ENCODE data around the gene POLD3. TPM values are rescaled to one million over a fixed set of nuclear protein-coding genes. Genes with fewer than 3 reads are reported as not detected.

POLD3 gene
- total RNA-seq, 1 experiment from 2014 or later = 76.5 TPM

DNA sequence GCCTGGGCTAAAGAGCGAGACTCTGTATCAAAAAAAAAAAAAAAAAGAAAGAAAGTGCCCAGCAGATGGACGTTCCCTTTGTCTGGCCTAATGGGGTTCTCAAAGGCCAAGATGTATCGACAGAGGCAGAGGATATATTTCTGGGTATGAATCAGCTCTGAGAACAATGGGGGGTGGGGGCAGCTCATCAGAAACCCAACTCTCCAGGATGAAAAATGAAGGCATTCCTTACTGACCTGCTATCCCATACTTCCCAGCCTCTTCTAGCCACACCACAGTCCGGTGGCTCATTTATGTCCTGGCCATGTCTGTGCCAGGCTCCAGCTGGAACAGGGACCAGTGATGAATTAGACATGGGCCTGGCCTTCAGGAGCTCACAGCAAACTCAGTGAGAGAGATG is 15.2 kb upstream of the POLD3 start:
- peaks cover 9% of the 10 kb centered on the region for H3K4me1 ChIP-seq (ENCODE audit: insufficient read depth, low read length, poor library complexity, severe bottlenecking)
- TF ChIP-seq EZH2 (IDR thresholded peaks at IDR 0.05; ENCODE audit: borderline replicate concordance, low read depth, low read length, poor library complexity, severe bottlenecking) = no peak
- TF ChIP-seq, protein P1, sequence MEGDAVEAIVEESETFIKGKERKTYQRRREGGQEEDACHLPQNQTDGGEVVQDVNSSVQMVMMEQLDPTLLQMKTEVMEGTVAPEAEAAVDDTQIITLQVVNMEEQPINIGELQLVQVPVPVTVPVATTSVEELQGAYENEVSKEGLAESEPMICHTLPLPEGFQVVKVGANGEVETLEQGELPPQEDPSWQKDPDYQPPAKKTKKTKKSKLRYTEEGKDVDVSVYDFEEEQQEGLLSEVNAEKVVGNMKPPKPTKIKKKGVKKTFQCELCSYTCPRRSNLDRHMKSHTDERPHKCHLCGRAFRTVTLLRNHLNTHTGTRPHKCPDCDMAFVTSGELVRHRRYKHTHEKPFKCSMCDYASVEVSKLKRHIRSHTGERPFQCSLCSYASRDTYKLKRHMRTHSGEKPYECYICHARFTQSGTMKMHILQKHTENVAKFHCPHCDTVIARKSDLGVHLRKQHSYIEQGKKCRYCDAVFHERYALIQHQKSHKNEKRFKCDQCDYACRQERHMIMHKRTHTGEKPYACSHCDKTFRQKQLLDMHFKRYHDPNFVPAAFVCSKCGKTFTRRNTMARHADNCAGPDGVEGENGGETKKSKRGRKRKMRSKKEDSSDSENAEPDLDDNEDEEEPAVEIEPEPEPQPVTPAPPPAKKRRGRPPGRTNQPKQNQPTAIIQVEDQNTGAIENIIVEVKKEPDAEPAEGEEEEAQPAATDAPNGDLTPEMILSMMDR (conservative IDR thresholded peaks at IDR 0.05; ENCODE audit: low read depth, low read length) = no peak
- no peaks in the 10 kb centered on the region for H3K9me3 ChIP-seq (ENCODE audit: low read depth, low read length, poor library complexity, severe bottlenecking)
- no peaks in the 10 kb centered on the region for H3K36me3 ChIP-seq (ENCODE audit: insufficient read depth, low read length, poor library complexity, severe bottlenecking)
- H3K27ac ChIP-seq (ENCODE audit: low read depth, low read length, poor library complexity, severe bottlenecking) = no peak overlapping the region
- no peak for DNase-seq (ENCODE audit: low spot score)
- H3K4me3 ChIP-seq (ENCODE audit: low read depth, low read length, poor library complexity, severe bottlenecking) = no peak overlapping the region
- CTCF ChIA-PET = interaction anchor here (0.6 kb wide), 1 partner anchor 85 kb away, joined by 6 read pairs; no protein-coding TSS in a partner anchor
- no TSS peak for BruUV-seq (replicated peaks)
- POLR2A ChIA-PET (ENCODE audit: low non-redundant PET) = interaction anchor here (0.6 kb wide), 1 partner anchor 1064 kb away, joined by 5 read pairs; no protein-coding TSS in a partner anchor
- no peaks in the 10 kb centered on the region for H3K27me3 ChIP-seq (replicated peaks; ENCODE audit: insufficient read depth, low read depth, low read length, poor library complexity)
- intact Hi-C loops (cut with micrococcal nuclease; ENCODE audit: unreplicated experiment) = no loop called here

DNA sequence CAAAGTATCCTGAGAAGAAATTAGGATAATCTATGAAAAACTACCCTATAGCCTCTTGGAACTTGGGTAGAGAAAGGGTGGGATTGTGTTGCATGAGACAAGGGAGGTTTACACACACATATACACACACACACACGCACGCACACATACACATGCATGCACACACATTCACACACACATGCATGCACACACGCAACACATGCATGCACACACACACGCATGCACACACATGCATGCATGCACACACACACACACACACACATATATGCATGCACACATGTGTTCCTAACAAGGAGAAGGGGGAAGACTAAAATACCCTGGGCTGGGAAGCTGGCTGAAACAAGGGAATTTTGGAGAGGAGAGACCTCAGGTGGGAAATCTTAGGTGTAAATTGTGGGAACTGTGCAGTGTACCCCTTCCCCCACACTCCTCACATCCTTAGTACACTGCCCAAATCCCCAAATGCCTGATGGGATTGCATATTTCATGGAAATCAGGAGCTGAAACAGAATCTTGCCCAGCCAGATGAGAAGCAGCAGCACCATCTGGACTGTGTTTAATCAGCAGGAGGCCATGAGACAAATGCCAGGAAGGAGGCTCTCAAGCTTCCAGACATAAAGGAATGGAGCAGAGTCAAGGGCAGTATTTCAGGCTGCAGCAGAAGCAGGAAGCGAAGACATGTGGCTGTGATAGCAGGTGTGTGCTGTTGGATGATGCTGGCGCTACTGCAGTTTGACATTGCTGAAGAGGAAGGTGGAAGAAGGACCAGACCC is 14.6 kb upstream of the POLD3 start:
- no peak overlapping the region for H3K27ac ChIP-seq (ENCODE audit: low read depth, low read length, poor library complexity, severe bottlenecking)
- H3K4me3 ChIP-seq (ENCODE audit: low read depth, low read length, poor library complexity, severe bottlenecking) = no peak overlapping the region
- no TSS peak for BruUV-seq (replicated peaks)
- no peaks in the 10 kb centered on the region for H3K27me3 ChIP-seq (replicated peaks; ENCODE audit: insufficient read depth, low read depth, low read length, poor library complexity)
- no peak for TF ChIP-seq EZH2 (IDR thresholded peaks at IDR 0.05; ENCODE audit: borderline replicate concordance, low read depth, low read length, poor library complexity, severe bottlenecking)
- TF ChIP-seq, protein P1 (conservative IDR thresholded peaks at IDR 0.05; ENCODE audit: low read depth, low read length) = no peak
- intact Hi-C loops (cut with micrococcal nuclease; ENCODE audit: unreplicated experiment) = no loop called here
- H3K9me3 ChIP-seq (ENCODE audit: low read depth, low read length, poor library complexity, severe bottlenecking) = no peaks in the 10 kb centered on the region
- H3K36me3 ChIP-seq (ENCODE audit: insufficient read depth, low read length, poor library complexity, severe bottlenecking) = no peaks in the 10 kb centered on the region
- ChIA-PET POLR2A (ENCODE audit: low non-redundant PET) (interaction anchor here (0.6 kb wide), 1 partner anchor 1064 kb away, joined by 5 read pairs; no protein-coding TSS in a partner anchor), CTCF (interaction anchor here (0.6 to 1.0 kb wide), 3 partner anchors 85 to 188 kb away, joined by 3 to 6 read pairs (median 5); no protein-coding TSS in a partner anchor)
- H3K4me1 ChIP-seq (ENCODE audit: insufficient read depth, low read length, poor library complexity, severe bottlenecking) = peaks cover 9% of the 10 kb centered on the region
- DNase-seq (ENCODE audit: low spot score) = peak; percentile 80

DNA sequence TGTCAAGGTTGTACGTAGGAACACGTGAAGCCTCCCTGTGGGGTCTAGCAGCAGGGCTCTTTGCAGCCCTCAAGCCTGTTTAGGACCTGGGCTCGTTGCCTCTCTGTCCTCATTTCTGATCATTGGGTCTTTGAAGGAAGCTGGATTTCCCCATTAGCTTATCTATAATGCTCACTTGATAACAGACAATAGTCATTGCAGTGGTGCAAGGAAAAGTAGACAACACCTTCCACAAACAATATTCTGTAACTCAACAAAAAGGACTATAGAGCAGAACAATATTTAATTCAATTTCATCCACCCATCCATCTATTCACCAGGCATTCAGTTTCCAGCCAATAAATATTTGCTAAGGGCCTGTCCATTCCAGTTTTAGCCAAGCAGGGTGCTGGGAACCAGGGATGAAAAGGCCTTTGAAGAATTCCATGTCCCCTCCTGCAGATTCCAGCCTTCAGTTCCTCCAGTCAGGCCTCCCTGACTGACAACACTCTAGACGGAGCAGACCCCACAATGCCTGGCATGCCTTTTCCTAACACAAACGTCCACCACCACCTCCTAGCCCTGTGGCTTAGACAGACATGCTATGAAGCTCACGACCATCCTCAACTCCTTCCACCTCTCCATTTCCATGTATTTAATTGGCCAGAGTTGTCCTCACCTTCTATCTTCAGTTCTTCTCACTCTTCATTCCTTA is 12.7 kb upstream of the POLD3 start:
- H3K27me3 ChIP-seq (replicated peaks; ENCODE audit: insufficient read depth, low read depth, low read length, poor library complexity) = no peaks in the 10 kb centered on the region
- POLR2A ChIA-PET (ENCODE audit: low non-redundant PET) = no interaction called here
- no peak for DNase-seq (ENCODE audit: low spot score)
- intact Hi-C loops (cut with micrococcal nuclease; ENCODE audit: unreplicated experiment) = no loop called here
- CTCF ChIA-PET = interaction anchor here (0.6 kb wide), 1 partner anchor 1062 kb away, joined by 6 read pairs; no protein-coding TSS in a partner anchor
- no peaks in the 10 kb centered on the region for H3K9me3 ChIP-seq (ENCODE audit: low read depth, low read length, poor library complexity, severe bottlenecking)
- no peak overlapping the region for H3K27ac ChIP-seq (ENCODE audit: low read depth, low read length, poor library complexity, severe bottlenecking)
- no TSS peak for BruUV-seq (replicated peaks)
- H3K36me3 ChIP-seq (ENCODE audit: insufficient read depth, low read length, poor library complexity, severe bottlenecking) = no peaks in the 10 kb centered on the region
- peaks cover 9% of the 10 kb centered on the region for H3K4me1 ChIP-seq (ENCODE audit: insufficient read depth, low read length, poor library complexity, severe bottlenecking)
- TF ChIP-seq EZH2 (IDR thresholded peaks at IDR 0.05; ENCODE audit: borderline replicate concordance, low read depth, low read length, poor library complexity, severe bottlenecking) = no peak
- H3K4me3 ChIP-seq (ENCODE audit: low read depth, low read length, poor library complexity, severe bottlenecking) = no peak overlapping the region
